Mesothelial cell of epicardium (in vitro differentiated cells): ENCODE data around the gene SNX15. TPM values are rescaled to one million over a fixed set of nuclear protein-coding genes. Genes with fewer than 3 reads are reported as not detected.

ENCODE experiments used
- DNase-seq, 2 experiments: peaks; one replicate each; pipeline ENCODE4 v3.0.0; 2021; ENCODE audit warnings: low spot score in 2 of 2; ENCODE audit not compliant: unreplicated experiment in 2 of 2
- H3K27ac Mint-ChIP-seq: 2 replicates; pipeline ENCODE4 v1.8.0; 2021; ENCODE audit warnings: mixed read lengths
- H3K27me3 Mint-ChIP-seq: 2 replicates; pipeline ENCODE4 v1.8.0; 2021; ENCODE audit warnings: low read depth, mixed read lengths
- H3K36me3 Mint-ChIP-seq: 2 replicates; pipeline ENCODE4 v1.8.0; 2021; ENCODE audit warnings: mixed read lengths
- H3K4me1 Mint-ChIP-seq: 2 replicates; pipeline ENCODE4 v1.8.0; 2021; ENCODE audit warnings: mixed read lengths
- H3K4me3 Mint-ChIP-seq: 2 replicates; pipeline ENCODE4 v1.8.0; 2021; ENCODE audit warnings: mild to moderate bottlenecking, moderate library complexity, mixed read lengths
- H3K9me3 Mint-ChIP-seq: 2 replicates; pipeline ENCODE4 v1.8.0; 2021; ENCODE audit warnings: mixed read lengths
- microRNA-seq: library from miRNA; unstranded; fragments of <30 nt; microRNA quantifications from one replicate; pipeline ENCODE4 v1.2.0, GENCODE V29; 2021; ENCODE audit warnings: inconsistent platforms, mixed read lengths
- total RNA-seq: library from RNA; stranded (reverse); gene quantifications from 3 replicates; pipeline ENCODE4 v1.2.1, GENCODE V29; 2021
- TF ChIP-seq, protein P1 (sequence below): fragments of 200-600 bp; sonication (generic); IDR thresholded peaks from one replicate; pipeline ENCODE4 v1.5.0; 2021; ENCODE audit warnings: antibody characterized with exemption; ENCODE audit not compliant: unreplicated experiment

Gene SNX15
- total RNA-seq, 1 donor from 2014 or later: 19.2 TPM

DNA sequence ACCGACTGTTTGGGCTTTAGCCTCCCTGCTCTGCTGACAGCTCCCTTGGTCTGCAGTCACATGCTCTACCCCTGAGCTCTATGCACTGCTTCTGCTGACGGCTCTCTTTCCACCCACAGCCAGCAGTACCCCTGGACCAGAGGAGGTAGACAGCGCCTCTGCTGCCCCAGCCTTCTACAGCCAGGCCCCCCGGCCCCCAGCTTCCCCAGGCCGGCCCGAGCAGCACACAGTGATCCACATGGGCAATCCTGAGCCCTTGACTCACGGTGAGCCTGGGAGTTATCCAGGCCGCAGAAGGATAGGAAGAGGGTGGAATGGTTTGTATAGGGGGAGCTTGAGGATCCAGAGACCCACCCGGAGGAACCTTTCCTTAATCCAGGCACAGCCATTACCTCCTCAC lies 59.6 kb downstream of the SNX15 start:
- H3K27ac Mint-ChIP-seq: no peak overlapping the region
- H3K36me3 Mint-ChIP-seq: peaks cover 13% of the 10 kb centered on the region
- TF ChIP-seq, protein P1, sequence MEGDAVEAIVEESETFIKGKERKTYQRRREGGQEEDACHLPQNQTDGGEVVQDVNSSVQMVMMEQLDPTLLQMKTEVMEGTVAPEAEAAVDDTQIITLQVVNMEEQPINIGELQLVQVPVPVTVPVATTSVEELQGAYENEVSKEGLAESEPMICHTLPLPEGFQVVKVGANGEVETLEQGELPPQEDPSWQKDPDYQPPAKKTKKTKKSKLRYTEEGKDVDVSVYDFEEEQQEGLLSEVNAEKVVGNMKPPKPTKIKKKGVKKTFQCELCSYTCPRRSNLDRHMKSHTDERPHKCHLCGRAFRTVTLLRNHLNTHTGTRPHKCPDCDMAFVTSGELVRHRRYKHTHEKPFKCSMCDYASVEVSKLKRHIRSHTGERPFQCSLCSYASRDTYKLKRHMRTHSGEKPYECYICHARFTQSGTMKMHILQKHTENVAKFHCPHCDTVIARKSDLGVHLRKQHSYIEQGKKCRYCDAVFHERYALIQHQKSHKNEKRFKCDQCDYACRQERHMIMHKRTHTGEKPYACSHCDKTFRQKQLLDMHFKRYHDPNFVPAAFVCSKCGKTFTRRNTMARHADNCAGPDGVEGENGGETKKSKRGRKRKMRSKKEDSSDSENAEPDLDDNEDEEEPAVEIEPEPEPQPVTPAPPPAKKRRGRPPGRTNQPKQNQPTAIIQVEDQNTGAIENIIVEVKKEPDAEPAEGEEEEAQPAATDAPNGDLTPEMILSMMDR: no peak
- no peaks in the 10 kb centered on the region for H3K9me3 Mint-ChIP-seq
- H3K27me3 Mint-ChIP-seq: no peaks in the 10 kb centered on the region
- no peak overlapping the region for H3K4me3 Mint-ChIP-seq
- DNase-seq: no peak
- peaks cover 25% of the 10 kb centered on the region for H3K4me1 Mint-ChIP-seq

DNA sequence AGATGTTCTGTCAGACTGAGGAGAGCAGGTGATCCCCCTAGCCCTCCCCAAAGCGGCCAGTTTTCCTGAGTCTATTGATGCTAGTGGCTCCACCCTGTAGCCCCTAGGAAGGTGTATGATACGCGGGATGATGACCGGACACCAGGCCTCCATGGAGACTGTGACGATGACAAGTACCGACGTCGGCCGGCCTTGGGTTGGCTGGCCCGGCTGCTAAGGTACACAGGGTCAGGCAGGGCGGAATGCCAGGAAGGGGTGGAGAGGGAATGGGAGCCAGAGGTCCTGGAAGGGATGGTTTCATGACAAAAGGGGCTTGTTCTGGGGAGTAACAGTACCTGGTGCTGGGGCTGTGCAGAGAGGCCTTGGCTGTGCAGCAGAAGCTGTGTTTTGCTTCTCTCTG lies 60.0 kb downstream of the SNX15 start:
- no peak overlapping the region for H3K27ac Mint-ChIP-seq
- peaks cover 13% of the 10 kb centered on the region for H3K36me3 Mint-ChIP-seq
- no peak overlapping the region for H3K4me3 Mint-ChIP-seq
- H3K9me3 Mint-ChIP-seq: no peaks in the 10 kb centered on the region
- TF ChIP-seq, protein P1: no peak
- no peaks in the 10 kb centered on the region for H3K27me3 Mint-ChIP-seq
- H3K4me1 Mint-ChIP-seq: peaks cover 25% of the 10 kb centered on the region
- DNase-seq: no peak

DNA sequence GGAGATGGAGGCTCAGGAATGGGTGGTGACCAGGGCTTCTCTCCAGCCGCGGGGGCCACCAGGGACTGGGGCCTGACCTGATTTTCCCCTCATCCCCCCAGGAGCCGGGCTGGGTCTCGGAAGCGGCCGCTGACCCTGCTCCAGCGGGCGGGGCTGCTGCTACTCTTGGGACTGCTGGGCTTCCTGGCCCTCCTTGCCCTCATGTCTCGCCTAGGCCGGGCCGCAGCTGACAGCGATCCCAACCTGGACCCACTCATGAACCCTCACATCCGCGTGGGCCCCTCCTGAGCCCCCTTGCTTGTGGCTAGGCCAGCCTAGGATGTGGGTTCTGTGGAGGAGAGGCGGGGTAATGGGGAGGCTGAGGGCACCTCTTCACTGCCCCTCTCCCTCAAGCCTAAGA lies 60.6 kb downstream of the SNX15 start:
- H3K9me3 Mint-ChIP-seq: no peaks in the 10 kb centered on the region
- DNase-seq: no peak
- no peak overlapping the region for H3K4me3 Mint-ChIP-seq
- H3K4me1 Mint-ChIP-seq: peaks cover 22% of the 10 kb centered on the region
- H3K27me3 Mint-ChIP-seq: no peaks in the 10 kb centered on the region
- TF ChIP-seq, protein P1: no peak
- peaks cover 13% of the 10 kb centered on the region for H3K36me3 Mint-ChIP-seq
- no peak overlapping the region for H3K27ac Mint-ChIP-seq

DNA sequence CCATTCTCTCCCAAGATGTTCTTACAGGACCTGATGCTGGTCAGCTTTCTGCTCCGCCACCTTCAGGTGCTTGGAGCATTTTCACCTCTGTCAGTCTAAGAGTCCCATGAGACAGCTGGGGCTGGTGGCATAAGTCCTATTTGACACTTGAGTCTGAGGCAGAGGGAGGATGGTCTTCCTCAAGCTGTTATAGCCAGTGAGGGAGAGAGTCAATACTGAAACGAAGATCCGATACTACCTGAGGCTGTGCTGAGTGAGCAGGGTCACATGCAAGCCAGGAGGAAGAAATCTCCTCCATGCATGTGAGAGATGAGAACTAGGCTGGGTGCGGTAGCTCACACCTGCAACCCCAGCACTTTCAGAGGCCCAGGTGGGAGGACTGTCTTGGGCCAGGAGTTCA lies 62.4 kb downstream of the SNX15 start:
- Mint-ChIP-seq H3K9me3 (no peaks in the 10 kb centered on the region), H3K4me3 (no peak overlapping the region), H3K27me3 (no peaks in the 10 kb centered on the region), H3K27ac (no peak overlapping the region), H3K36me3 (peaks cover 13% of the 10 kb centered on the region), H3K4me1 (peaks cover 8% of the 10 kb centered on the region)
- TF ChIP-seq, protein P1: no peak
- no peak for DNase-seq

Small RNAs within 50 kb of the gene (microRNA-seq; reads per million reads assigned to microRNA genes)
- 2.9 reads per million, percentile 3 among the genes with 10 or more reads in this experiment for gene MIR6879

Other genes with a start within 250 kb of the SNX15 start
- gene SF1, start 248.9 kb upstream of the SNX15 start, total RNA-seq: 529 to 536 TPM (median 533 TPM) in 3 replicates
- gene MAP4K2, start 224.2 kb upstream of the SNX15 start, total RNA-seq: 23.7 to 25.8 TPM (median 25.0 TPM) in 3 replicates
- 44.5 to 45.4 TPM (median 44.9 TPM) in 3 replicates for gene MEN1, start 216.9 kb upstream of the SNX15 start, total RNA-seq
- 24.6 to 30.1 TPM (median 25.0 TPM) in 3 replicates for gene CDC42BPG, start 182.8 kb upstream of the SNX15 start, total RNA-seq
- gene EHD1, start 148.8 kb upstream of the SNX15 start, total RNA-seq: 84.9 to 94.5 TPM (median 86.8 TPM) in 3 replicates
- gene ATG2A, start 110.2 kb upstream of the SNX15 start, total RNA-seq: 29.8 to 32.9 TPM (median 31.7 TPM) in 3 replicates
- gene PPP2R5B, start 102.8 kb upstream of the SNX15 start, total RNA-seq: 12.3 to 14.4 TPM (median 13.5 TPM) in 3 replicates
- gene GPHA2, start 91.5 kb upstream of the SNX15 start, total RNA-seq: not detected in 3 replicates
- gene MAJIN, start 55.3 kb upstream of the SNX15 start, total RNA-seq: not detected in 3 replicates
- gene BATF2, start 30.5 kb upstream of the SNX15 start, total RNA-seq: 1.5 to 1.9 TPM (median 1.7 TPM) in 3 replicates
- 79.9 to 87.3 TPM (median 84.4 TPM) in 3 replicates for gene ARL2, start 13.3 kb upstream of the SNX15 start, total RNA-seq
- gene SAC3D1, start 13.8 kb downstream of the SNX15 start, total RNA-seq: 15.3 to 16.3 TPM (median 16.1 TPM) in 3 replicates
- 1.2 to 1.8 TPM (median 1.5 TPM) in 3 replicates for gene NAALADL1, start 31.1 kb downstream of the SNX15 start, total RNA-seq
- 16.4 to 17.0 TPM (median 16.5 TPM) in 3 replicates for gene CDCA5, start 56.6 kb downstream of the SNX15 start, total RNA-seq
- 43.4 to 46.2 TPM (median 45.7 TPM) in 3 replicates for gene ZFPL1, start 56.8 kb downstream of the SNX15 start, total RNA-seq
- gene VPS51, start 68.8 kb downstream of the SNX15 start, total RNA-seq: 95.7 to 114 TPM (median 113 TPM) in 3 replicates
- 73.4 to 75.6 TPM (median 74.2 TPM) in 3 replicates for gene TM7SF2, start 84.4 kb downstream of the SNX15 start, total RNA-seq
- gene ZNHIT2, start 90.3 kb downstream of the SNX15 start, total RNA-seq: 6.7 to 7.5 TPM (median 7.3 TPM) in 3 replicates
- 710 to 765 TPM (median 760 TPM) in 3 replicates for gene FAU, start 94.7 kb downstream of the SNX15 start, total RNA-seq
- 41.3 to 45.3 TPM (median 43.8 TPM) in 3 replicates for gene MRPL49, start 94.9 kb downstream of the SNX15 start, total RNA-seq
- 45.4 to 52.6 TPM (median 47.8 TPM) in 3 replicates for gene SYVN1, start 107.1 kb downstream of the SNX15 start, total RNA-seq
- gene SPDYC, start 142.8 kb downstream of the SNX15 start, total RNA-seq: not detected in 3 replicates
- 176 to 196 TPM (median 192 TPM) in 3 replicates for gene CAPN1, start 154.5 kb downstream of the SNX15 start, total RNA-seq
- 14.1 to 16.1 TPM (median 14.6 TPM) in 3 replicates for gene POLA2, start 234.5 kb downstream of the SNX15 start, total RNA-seq